Measurements from ENCODE around the gene YTHDF2.
A peak's percentile ranks its signal among the peaks of the same experiment; 100 is the strongest.
"Not testable (repeated sequence)": the region's sequence is repeated elsewhere in the genome, so short reads cannot be mapped to it uniquely, and the experiment has no call there.

The YTHDF2 gene

GRCh38 chr1:28761189-28761588, 24.4 kb downstream of the YTHDF2 start:
- no peak for DNase-seq

GRCh38 chr1:28766532-28767183, 29.9 kb downstream of the YTHDF2 start:
- no peak for DNase-seq

GRCh38 chr1:28770601-28771165, 33.9 kb downstream of the YTHDF2 start:
- no peak for DNase-seq

- not testable (repeated sequence) for DNase-seq
These were observed 35.2 kb downstream of the YTHDF2 start for GRCh38 chr1:28771921-28772320.

- no peak for DNase-seq
These were observed 36.4 kb downstream of the YTHDF2 start for GRCh38 chr1:28773105-28773504.

- DNase-seq = peak; percentile 32
These were observed 38.6 kb downstream of the YTHDF2 start for GRCh38 chr1:28775121-28775942.

GRCh38 chr1:28776341-28776740, 39.6 kb downstream of the YTHDF2 start:
- no peak for DNase-seq

GRCh38 chr1:28778021-28778420, 41.3 kb downstream of the YTHDF2 start:
- DNase-seq = no peak

GRCh38 chr1:28779751-28780408, 43.1 kb downstream of the YTHDF2 start:
- no peak for DNase-seq

- DNase-seq = no peak
These were observed 44.6 kb downstream of the YTHDF2 start for GRCh38 chr1:28781305-28781704.

- no peak for DNase-seq
These were observed 45.3 kb downstream of the YTHDF2 start for GRCh38 chr1:28782011-28782410.

GRCh38 chr1:28783363-28783762, 46.6 kb downstream of the YTHDF2 start:
- no peak for DNase-seq

GRCh38 chr1:28789412-28789811, 52.7 kb downstream of the YTHDF2 start:
- DNase-seq = no peak

GRCh38 chr1:28789816-28790215, 53.1 kb downstream of the YTHDF2 start:
- no peak for DNase-seq

GRCh38 chr1:28790377-28791035, 53.8 kb downstream of the YTHDF2 start:
- no peak for DNase-seq

- not testable (repeated sequence) for DNase-seq
These were observed 55.2 kb downstream of the YTHDF2 start for GRCh38 chr1:28791929-28792328.

- DNase-seq = no peak
These were observed 55.9 kb downstream of the YTHDF2 start for GRCh38 chr1:28792644-28793121.

- not testable (repeated sequence) for DNase-seq
These were observed 57.8 kb downstream of the YTHDF2 start for GRCh38 chr1:28794582-28794981.

GRCh38 chr1:28796352-28797211, 59.8 kb downstream of the YTHDF2 start:
- no peak for DNase-seq

GRCh38 chr1:28800324-28800723, 63.6 kb downstream of the YTHDF2 start:
- DNase-seq = no peak

- no peak for DNase-seq
These were observed 64.7 kb downstream of the YTHDF2 start for GRCh38 chr1:28801461-28801860.

- peak; percentile 48 for DNase-seq
These were observed 66.3 kb downstream of the YTHDF2 start for GRCh38 chr1:28803051-28803450.
